HG02943 (cell line): Measurements from ENCODE around the gene GRIP2.

Experiments
- ATAC-seq: cut with Tn5 transposase; IDR thresholded peaks from one replicate; pipeline ENCODE4 v1.9.1; 2021; ENCODE audit warnings: mild to moderate bottlenecking, low read depth, moderate library complexity; ENCODE audit not compliant: unreplicated experiment

The GRIP2 gene

GRCh38 chr3:14440531-14441239 is 99.5 kb downstream of the GRIP2 start:
- no peak for ATAC-seq

GRCh38 chr3:14440168-14440518 is 100.0 kb downstream of the GRIP2 start:
- no peak for ATAC-seq

GRCh38 chr3:14439501-14440167 is 100.5 kb downstream of the GRIP2 start:
- ATAC-seq, result no peak
